ENCODE measurements around the gene ATOX1.

The ATOX1 gene

DNA sequence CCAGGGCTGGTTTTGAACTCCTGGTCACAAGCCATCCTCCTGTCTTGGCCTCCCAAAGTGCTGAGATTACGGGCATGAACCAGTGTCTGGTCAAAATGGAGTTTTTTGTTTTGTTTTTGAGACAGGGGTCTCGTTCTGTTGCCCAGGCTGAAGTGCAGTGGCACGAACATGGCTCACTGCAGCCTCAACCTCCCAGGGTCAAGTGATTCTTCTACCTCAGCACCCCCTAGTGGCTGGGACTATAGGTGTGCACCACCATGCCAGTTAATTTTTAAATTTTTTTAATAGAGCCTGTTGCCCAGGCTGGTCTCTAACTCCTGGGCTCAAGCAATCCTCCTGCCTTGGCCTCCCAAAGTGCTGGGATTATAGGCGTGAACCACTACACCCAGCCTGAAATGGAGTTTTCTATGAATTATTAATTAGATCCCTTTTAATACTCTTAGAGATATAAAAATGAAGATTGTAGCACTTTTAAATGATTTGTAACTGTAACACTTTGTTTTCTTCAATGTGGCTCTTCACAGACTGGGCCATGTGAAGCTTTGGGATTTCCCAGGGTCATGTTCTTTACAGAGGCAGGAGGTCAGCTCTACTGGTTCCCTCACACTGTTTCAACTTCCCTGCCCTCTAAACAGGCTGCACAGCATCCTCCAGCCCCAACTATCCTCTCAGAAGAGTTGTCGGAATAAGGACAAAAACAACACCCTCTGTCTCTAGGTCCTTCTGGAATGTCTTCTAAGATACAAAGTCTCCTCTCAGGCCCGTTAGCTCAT is 39.0 kb downstream of the ATOX1 start:
- TF ChIP-seq, protein P1, sequence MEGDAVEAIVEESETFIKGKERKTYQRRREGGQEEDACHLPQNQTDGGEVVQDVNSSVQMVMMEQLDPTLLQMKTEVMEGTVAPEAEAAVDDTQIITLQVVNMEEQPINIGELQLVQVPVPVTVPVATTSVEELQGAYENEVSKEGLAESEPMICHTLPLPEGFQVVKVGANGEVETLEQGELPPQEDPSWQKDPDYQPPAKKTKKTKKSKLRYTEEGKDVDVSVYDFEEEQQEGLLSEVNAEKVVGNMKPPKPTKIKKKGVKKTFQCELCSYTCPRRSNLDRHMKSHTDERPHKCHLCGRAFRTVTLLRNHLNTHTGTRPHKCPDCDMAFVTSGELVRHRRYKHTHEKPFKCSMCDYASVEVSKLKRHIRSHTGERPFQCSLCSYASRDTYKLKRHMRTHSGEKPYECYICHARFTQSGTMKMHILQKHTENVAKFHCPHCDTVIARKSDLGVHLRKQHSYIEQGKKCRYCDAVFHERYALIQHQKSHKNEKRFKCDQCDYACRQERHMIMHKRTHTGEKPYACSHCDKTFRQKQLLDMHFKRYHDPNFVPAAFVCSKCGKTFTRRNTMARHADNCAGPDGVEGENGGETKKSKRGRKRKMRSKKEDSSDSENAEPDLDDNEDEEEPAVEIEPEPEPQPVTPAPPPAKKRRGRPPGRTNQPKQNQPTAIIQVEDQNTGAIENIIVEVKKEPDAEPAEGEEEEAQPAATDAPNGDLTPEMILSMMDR (IDR thresholded peaks at IDR 0.05; ENCODE audit: low read depth, low read length) = peak; percentile 59; the same call in 1 of the 2 replicates
- Histone ChIP-seq H3K9me3 (ENCODE audit: severe bottlenecking) (no peaks in the 10 kb centered on the region), H3K27ac (no peak overlapping the region), H3K4me3 (ENCODE audit: low read depth, low read length) (no peak overlapping the region), H3K36me3 (no peaks in the 10 kb centered on the region), H3K27me3 (ENCODE audit: insufficient read depth, low read depth, severe bottlenecking) (no peaks in the 10 kb centered on the region)
- DNase-seq = peak; percentile 59

DNA sequence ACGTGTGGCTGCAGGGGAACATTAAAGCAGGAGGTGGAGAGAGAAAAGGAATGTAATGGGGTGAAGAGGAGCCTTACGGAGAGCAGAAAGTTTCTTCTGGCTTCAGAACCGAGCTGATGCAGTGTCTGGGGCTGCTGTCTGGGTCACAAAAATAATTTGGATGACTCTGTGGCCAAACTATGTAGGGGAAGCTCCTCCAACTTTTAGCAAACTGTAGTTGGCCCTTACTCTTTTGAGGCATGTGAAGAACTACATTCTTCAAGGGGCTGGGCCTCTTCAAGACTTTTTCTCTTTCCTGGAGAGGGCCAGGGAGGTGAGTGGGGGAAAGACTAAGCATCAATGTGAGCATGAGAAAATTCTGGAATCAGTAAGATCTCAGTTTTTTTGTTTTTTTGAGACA is 39.8 kb downstream of the ATOX1 start:
- no peak for DNase-seq
- Histone ChIP-seq H3K27me3 (ENCODE audit: insufficient read depth, low read depth, severe bottlenecking) (no peaks in the 10 kb centered on the region), H3K27ac (no peak overlapping the region), H3K4me3 (ENCODE audit: low read depth, low read length) (no peak overlapping the region), H3K36me3 (no peaks in the 10 kb centered on the region), H3K9me3 (ENCODE audit: severe bottlenecking) (no peaks in the 10 kb centered on the region)
- TF ChIP-seq, protein P1 (IDR thresholded peaks at IDR 0.05; ENCODE audit: low read depth, low read length) = no peak

DNA sequence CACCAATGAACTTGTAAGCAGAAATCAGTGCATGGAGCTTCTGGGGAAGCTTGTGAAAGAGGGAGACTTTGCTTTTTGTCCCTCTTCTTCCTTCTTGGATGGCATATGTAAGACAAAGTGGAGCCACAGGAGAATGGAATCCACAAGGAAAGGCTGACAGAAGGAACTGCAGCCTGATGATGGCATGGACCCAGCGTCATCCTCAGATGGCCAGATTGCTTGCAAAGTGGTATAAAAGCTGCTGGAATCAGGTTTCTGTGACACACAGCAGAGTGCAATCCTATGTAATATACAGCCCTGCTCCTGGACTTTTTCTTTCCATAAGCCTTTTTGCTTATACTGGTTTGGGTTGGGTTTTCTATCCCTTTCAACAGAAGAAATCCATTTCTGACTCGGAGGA is 40.3 kb downstream of the ATOX1 start:
- no peak for DNase-seq
- TF ChIP-seq, protein P1 (IDR thresholded peaks at IDR 0.05; ENCODE audit: low read depth, low read length) = no peak
- Histone ChIP-seq H3K27me3 (ENCODE audit: insufficient read depth, low read depth, severe bottlenecking) (no peaks in the 10 kb centered on the region), H3K4me3 (ENCODE audit: low read depth, low read length) (no peak overlapping the region), H3K9me3 (ENCODE audit: severe bottlenecking) (no peaks in the 10 kb centered on the region), H3K27ac (no peak overlapping the region), H3K36me3 (no peaks in the 10 kb centered on the region)

DNA sequence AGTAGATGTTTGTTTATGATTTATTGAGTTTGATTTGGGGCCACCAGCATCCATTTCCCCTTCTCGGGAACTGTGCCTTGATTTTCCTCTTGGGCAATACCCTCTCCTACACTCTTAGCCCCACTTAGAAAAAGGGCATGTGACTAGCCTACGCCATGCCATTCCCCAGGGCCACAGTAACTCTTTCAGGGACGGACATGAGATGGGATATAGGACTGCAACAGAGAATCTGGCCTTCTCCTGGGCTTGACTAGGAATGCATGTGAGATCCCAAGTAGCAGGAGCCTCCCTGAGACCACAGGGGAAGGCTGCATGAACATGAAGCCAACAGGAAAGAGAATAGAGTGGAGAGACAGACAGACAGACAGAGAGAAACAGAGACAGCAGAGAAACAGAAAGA is 41.0 kb downstream of the ATOX1 start:
- DNase-seq = no peak
- TF ChIP-seq, protein P1 (IDR thresholded peaks at IDR 0.05; ENCODE audit: low read depth, low read length) = no peak

DNA sequence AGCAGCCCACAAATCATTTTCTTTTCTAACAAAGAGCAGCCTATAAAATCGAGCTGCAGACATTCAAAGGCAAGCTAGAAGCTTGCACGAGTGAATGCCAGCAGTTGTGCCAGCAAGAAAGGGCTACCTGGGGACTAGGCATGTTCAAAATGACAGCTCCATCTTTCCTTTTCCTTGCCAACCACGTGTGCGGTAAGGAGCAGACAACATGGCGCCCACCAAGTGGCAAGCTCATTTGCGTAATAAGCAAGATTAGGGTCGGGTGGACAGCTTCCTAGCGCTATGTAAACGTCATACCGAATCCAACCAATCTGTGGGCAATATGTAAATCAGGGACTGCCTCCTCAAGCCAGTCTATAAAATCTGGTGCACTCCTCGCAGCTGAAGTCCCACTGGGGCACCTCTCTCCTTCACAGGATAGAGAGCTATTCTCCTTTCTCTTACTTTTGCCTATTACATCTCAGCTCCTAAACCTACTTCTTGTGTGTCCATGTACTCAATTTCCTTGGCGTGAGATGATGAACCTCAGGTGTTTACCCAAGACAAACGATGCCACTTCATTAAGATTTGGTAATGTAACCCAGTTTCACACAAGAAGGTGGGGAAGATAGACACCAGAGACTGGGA is 49.2 kb downstream of the ATOX1 start:
- Histone ChIP-seq H3K9me3 (ENCODE audit: severe bottlenecking) (no peaks in the 10 kb centered on the region), H3K27me3 (ENCODE audit: insufficient read depth, low read depth, severe bottlenecking) (no peaks in the 10 kb centered on the region), H3K36me3 (no peaks in the 10 kb centered on the region), H3K4me3 (ENCODE audit: low read depth, low read length) (no peak overlapping the region), H3K27ac (no peak overlapping the region)
- TF ChIP-seq, protein P1 (IDR thresholded peaks at IDR 0.05; ENCODE audit: low read depth, low read length) = no peak
- DNase-seq = no peak

More for the DNA sequence above, 41.0 kb downstream of the ATOX1 start:
- no peaks in the 10 kb centered on the region for H3K36me3 ChIP-seq
- H3K27ac ChIP-seq = no peak overlapping the region
- H3K9me3 ChIP-seq (ENCODE audit: severe bottlenecking) = no peaks in the 10 kb centered on the region
- H3K4me3 ChIP-seq (ENCODE audit: low read depth, low read length) = no peak overlapping the region
- H3K27me3 ChIP-seq (ENCODE audit: insufficient read depth, low read depth, severe bottlenecking) = no peaks in the 10 kb centered on the region
